GM12878 (cell line): ENCODE data around the gene FCRL2. TPM values are rescaled to one million over a fixed set of nuclear protein-coding genes. Genes with fewer than 3 reads are reported as not detected.

Experiments
- CBX5 ChIP-seq: sonication (generic); IDR thresholded peaks from 2 replicates; pipeline ENCODE4 v1.6.1; 2016; ENCODE audit warnings: low read depth, moderate library complexity, mild to moderate bottlenecking, inconsistent platforms
- HDAC2 ChIP-seq: fragments of 200-600 bp; sonication (generic); IDR thresholded peaks from 2 replicates; pipeline ENCODE4 v1.6.1; 2017
- IKZF1 ChIP-seq: fragments of 450-650 bp; conservative IDR thresholded peaks from 2 replicates; pipeline ENCODE4 v1.6.1; 2017; ENCODE audit warnings: antibody characterized with exemption, mild to moderate bottlenecking
- IRF4 ChIP-seq: IDR thresholded peaks from 2 replicates; pipeline ENCODE4 v1.6.1; 2011; ENCODE audit warnings: low read depth, low read length
- LARP7 ChIP-seq: fragments of 450-650 bp; IDR thresholded peaks from 2 replicates; pipeline ENCODE4 v1.6.1; 2017; ENCODE audit warnings: mild to moderate bottlenecking
- MLLT1 ChIP-seq: fragments of 450-650 bp; IDR thresholded peaks from 2 replicates; pipeline ENCODE4 v1.6.1; 2016; ENCODE audit warnings: mild to moderate bottlenecking
- NFIC ChIP-seq: IDR thresholded peaks from 2 replicates; pipeline ENCODE4 v1.6.1; 2012; ENCODE audit warnings: low read depth, mild to moderate bottlenecking, inconsistent platforms, low read length, moderate library complexity
- PAX8 ChIP-seq: fragments of 450-650 bp; IDR thresholded peaks from 2 replicates; pipeline ENCODE4 v1.6.1; 2017; ENCODE audit warnings: mild to moderate bottlenecking, moderate library complexity
- POLR2AphosphoS2 ChIP-seq: IDR thresholded peaks from 2 replicates; pipeline ENCODE4 v1.6.1; 2011; ENCODE audit warnings: low read depth, mild to moderate bottlenecking, low read length, improper control_type of control experiment, moderate library complexity
- RAD51 ChIP-seq: fragments of 450-650 bp; IDR thresholded peaks from 2 replicates; pipeline ENCODE4 v1.6.1; 2016; ENCODE audit warnings: moderate library complexity, mild to moderate bottlenecking, inconsistent platforms
- RB1 ChIP-seq: fragments of 450-650 bp; formaldehyde crosslinking; IDR thresholded peaks from 2 replicates; pipeline ENCODE4 v1.6.1; 2017; ENCODE audit warnings: mild to moderate bottlenecking, borderline replicate concordance
- RBBP5 ChIP-seq: fragments of 200-600 bp; sonication (generic); conservative IDR thresholded peaks from 2 replicates; pipeline ENCODE4 v1.6.1; 2016
- RELB ChIP-seq: fragments of 450-650 bp; IDR thresholded peaks from 2 replicates; pipeline ENCODE4 v1.6.1; 2017; ENCODE audit warnings: low read depth, mild to moderate bottlenecking, moderate library complexity
- SUZ12 ChIP-seq: fragments of 200-600 bp; sonication (generic); IDR thresholded peaks from one replicate; pipeline ENCODE4 v1.6.1; 2018; ENCODE audit warnings: antibody characterized with exemption, mild to moderate bottlenecking; ENCODE audit not compliant: unreplicated experiment
- TBL1XR1 ChIP-seq: IDR thresholded peaks from 2 replicates; pipeline ENCODE4 v1.6.1; 2012; ENCODE audit warnings: low read depth, low read length, improper control_type of control experiment
- TCF7 ChIP-seq: IDR thresholded peaks from 2 replicates; pipeline ENCODE4 v1.6.1; 2014; ENCODE audit warnings: antibody characterized with exemption, borderline replicate concordance
- polyA plus RNA-seq, 11 experiments: library from polyadenylated mRNA; depleted of rRNA in 4 of 11; unstranded in 6 of 11; stranded (reverse) in 5 of 11; fragments of >200 nt; fragmentation: Nextera tagmentation in 4 of 11; fragmentation: Illumina TruSeq in 1 of 11; extraction: Ambion mirVana in 4 of 11; extraction: Trizol in 1 of 11; gene quantifications; 1 replicate in 1 of 11; 2 replicates in 10 of 11; pipeline versions ENCODE4 v1.2.1 to v1.2.3, GENCODE V29; 2011 to 2016; ENCODE audit warnings: inconsistent platforms in 2 of 11, missing spikeins in 2 of 11, low read depth in 1 of 11
- total RNA-seq, 4 experiments: library from RNA; depleted of rRNA in 3 of 4; stranded (reverse); fragments of >200 nt in 3 of 4; fragmentation: Illumina TruSeq in 1 of 4; extraction: Trizol in 1 of 4; gene quantifications; 2 replicates each; pipeline versions ENCODE4 v1.2.1 to v1.2.3, GENCODE V29; 2013 to 2021
- TF ChIP-seq, protein P1 (sequence below): IDR thresholded peaks from 2 replicates; pipeline ENCODE4 v1.6.1; 2012; ENCODE audit warnings: improper control_type of control experiment, low read depth, low read length; ENCODE audit not compliant: insufficient replicate concordance
- TF ChIP-seq, protein P2 (sequence below): fragments of 450-650 bp; IDR thresholded peaks from 2 replicates; pipeline ENCODE4 v1.6.1; 2017; ENCODE audit warnings: antibody characterized with exemption, mild to moderate bottlenecking, moderate library complexity
- TF ChIP-seq, protein P3 (sequence below): IDR thresholded peaks from 2 replicates; pipeline ENCODE4 v1.6.1; 2011; ENCODE audit warnings: borderline replicate concordance, low read depth, mild to moderate bottlenecking, moderate library complexity, mixed read lengths, low read length; ENCODE audit not compliant: insufficient read depth; ENCODE audit errors: extremely low read length

FCRL2 gene
- total and polyA plus RNA-seq, 10 of the 15 experiments (the other 5 are each of a cell fraction or from before 2014, with no cell fraction given) = 0.07 to 7.3 (median 0.61) TPM

- TF ChIP-seq SUZ12 (no peak), RB1 (no peak), IRF4 (no peak), PAX8 (no peak), POLR2AphosphoS2 (no peak), CBX5 (peak; percentile 74; the same call in 1 of the 2 replicates), NFIC (peak; percentile 58), RAD51 (no peak), TCF7 (no peak), IKZF1 (peak; percentile 31; the same call in 1 of the 2 replicates), RELB (no peak), RBBP5 (no peak), HDAC2 (no peak), TBL1XR1 (no peak), LARP7 (no peak), MLLT1 (no peak)
- TF ChIP-seq, protein P1, sequence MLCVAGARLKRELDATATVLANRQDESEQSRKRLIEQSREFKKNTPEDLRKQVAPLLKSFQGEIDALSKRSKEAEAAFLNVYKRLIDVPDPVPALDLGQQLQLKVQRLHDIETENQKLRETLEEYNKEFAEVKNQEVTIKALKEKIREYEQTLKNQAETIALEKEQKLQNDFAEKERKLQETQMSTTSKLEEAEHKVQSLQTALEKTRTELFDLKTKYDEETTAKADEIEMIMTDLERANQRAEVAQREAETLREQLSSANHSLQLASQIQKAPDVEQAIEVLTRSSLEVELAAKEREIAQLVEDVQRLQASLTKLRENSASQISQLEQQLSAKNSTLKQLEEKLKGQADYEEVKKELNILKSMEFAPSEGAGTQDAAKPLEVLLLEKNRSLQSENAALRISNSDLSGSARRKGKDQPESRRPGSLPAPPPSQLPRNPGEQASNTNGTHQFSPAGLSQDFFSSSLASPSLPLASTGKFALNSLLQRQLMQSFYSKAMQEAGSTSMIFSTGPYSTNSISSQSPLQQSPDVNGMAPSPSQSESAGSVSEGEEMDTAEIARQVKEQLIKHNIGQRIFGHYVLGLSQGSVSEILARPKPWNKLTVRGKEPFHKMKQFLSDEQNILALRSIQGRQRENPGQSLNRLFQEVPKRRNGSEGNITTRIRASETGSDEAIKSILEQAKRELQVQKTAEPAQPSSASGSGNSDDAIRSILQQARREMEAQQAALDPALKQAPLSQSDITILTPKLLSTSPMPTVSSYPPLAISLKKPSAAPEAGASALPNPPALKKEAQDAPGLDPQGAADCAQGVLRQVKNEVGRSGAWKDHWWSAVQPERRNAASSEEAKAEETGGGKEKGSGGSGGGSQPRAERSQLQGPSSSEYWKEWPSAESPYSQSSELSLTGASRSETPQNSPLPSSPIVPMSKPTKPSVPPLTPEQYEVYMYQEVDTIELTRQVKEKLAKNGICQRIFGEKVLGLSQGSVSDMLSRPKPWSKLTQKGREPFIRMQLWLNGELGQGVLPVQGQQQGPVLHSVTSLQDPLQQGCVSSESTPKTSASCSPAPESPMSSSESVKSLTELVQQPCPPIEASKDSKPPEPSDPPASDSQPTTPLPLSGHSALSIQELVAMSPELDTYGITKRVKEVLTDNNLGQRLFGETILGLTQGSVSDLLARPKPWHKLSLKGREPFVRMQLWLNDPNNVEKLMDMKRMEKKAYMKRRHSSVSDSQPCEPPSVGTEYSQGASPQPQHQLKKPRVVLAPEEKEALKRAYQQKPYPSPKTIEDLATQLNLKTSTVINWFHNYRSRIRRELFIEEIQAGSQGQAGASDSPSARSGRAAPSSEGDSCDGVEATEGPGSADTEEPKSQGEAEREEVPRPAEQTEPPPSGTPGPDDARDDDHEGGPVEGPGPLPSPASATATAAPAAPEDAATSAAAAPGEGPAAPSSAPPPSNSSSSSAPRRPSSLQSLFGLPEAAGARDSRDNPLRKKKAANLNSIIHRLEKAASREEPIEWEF = no peak
- TF ChIP-seq, protein P2, sequence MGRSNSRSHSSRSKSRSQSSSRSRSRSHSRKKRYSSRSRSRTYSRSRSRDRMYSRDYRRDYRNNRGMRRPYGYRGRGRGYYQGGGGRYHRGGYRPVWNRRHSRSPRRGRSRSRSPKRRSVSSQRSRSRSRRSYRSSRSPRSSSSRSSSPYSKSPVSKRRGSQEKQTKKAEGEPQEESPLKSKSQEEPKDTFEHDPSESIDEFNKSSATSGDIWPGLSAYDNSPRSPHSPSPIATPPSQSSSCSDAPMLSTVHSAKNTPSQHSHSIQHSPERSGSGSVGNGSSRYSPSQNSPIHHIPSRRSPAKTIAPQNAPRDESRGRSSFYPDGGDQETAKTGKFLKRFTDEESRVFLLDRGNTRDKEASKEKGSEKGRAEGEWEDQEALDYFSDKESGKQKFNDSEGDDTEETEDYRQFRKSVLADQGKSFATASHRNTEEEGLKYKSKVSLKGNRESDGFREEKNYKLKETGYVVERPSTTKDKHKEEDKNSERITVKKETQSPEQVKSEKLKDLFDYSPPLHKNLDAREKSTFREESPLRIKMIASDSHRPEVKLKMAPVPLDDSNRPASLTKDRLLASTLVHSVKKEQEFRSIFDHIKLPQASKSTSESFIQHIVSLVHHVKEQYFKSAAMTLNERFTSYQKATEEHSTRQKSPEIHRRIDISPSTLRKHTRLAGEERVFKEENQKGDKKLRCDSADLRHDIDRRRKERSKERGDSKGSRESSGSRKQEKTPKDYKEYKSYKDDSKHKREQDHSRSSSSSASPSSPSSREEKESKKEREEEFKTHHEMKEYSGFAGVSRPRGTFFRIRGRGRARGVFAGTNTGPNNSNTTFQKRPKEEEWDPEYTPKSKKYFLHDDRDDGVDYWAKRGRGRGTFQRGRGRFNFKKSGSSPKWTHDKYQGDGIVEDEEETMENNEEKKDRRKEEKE = no peak
- TF ChIP-seq, protein P3, sequence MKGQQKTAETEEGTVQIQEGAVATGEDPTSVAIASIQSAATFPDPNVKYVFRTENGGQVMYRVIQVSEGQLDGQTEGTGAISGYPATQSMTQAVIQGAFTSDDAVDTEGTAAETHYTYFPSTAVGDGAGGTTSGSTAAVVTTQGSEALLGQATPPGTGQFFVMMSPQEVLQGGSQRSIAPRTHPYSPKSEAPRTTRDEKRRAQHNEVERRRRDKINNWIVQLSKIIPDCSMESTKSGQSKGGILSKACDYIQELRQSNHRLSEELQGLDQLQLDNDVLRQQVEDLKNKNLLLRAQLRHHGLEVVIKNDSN = no peak
Observed at GRCh38 chr1:157806431-157807149, 29.7 kb upstream of the FCRL2 start (continued).
